GM19193 (cell line): ENCODE data around the gene LRRN3.

Experiments
- POLR2A ChIP-seq: IDR thresholded peaks from 4 replicates; pipeline ENCODE4 v1.6.1; 2011; ENCODE audit not compliant: insufficient read depth, insufficient read length; ENCODE audit errors: extremely low read depth

The LRRN3 gene

DNA sequence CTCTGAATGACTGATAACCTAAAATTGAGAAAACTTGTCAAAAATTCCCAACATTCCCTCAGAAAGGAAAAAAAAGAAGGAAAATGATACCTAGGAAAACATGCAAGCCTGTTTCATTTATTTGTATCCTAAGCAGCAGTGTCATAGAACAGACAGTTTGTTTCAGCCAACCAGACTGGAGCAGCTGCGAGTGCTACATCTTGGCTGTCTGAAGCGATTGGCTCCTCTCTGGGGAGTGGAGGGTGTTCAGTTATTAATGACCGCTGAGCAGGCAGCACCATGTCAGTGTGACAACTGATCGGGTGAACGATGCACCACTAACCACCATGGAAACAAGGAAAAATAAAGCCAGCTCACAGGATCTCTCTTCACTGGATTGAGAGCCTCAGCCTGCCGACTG lies at the start of gene LRRN3:
Gene LRRN3, plus strand, starts transcription at position 282 of the 400 bp plus-strand sequence. CDS start 31,646 bp downstream, outside the sequence.
- TF ChIP-seq POLR2A = no peak

DNA sequence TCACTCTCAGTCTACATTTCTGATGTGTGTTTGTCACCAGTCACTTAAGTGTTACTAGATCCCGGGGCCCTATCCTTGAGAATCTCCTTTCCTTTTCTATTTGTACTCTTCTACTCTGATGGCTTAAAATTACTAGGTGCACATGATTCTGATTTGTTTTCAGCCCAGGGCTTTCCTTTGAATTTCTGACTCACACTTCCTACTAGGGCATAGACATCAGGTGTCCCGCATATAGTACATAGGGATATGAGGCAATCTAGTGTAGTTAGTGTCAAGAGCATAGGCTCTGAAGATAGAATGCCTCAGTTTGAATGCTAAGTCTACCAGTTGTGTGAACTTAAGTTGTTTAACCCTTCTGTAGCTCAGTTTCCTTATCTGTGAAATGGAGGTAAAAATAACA lies 49.4 kb upstream of the LRRN3 start:
- no peak for TF ChIP-seq POLR2A

DNA sequence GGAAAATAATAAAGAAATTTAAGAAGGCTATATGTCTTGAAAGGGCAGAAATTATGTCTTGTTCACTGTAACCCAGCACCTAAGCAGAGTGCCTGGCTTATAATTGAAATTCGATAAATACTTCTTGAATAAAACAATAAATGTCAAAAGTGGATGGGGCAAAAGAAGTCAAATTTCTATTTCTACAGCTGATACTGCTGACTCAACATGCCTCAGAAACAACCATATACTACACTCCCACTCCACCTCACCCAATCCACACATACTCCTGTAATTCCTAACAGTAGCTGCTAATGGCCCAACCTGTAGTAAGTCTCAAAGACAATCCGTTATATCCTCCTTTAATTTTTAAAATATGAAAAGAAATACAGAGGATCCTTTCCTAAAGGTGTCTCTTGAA lies 48.1 kb upstream of the LRRN3 start:
- no peak for TF ChIP-seq POLR2A

DNA sequence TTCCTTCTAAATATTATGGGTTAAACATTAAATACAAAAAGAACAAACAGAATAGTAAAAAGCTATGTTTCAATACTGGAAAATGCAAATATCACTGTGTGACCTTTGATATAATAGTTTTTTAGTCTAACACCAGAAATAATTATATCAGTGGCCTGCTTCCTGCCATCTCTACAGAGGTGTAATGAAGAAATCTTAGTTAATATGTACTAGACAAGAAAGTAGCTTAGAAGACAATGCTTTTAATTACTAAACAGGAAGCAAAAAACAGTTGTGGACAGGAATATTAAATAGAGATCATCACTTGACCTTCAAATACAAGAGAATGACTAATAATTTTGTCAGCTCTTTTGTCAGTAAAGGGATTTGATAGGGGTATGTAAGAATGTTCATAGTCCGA lies 47.4 kb upstream of the LRRN3 start:
- TF ChIP-seq POLR2A = no peak

DNA sequence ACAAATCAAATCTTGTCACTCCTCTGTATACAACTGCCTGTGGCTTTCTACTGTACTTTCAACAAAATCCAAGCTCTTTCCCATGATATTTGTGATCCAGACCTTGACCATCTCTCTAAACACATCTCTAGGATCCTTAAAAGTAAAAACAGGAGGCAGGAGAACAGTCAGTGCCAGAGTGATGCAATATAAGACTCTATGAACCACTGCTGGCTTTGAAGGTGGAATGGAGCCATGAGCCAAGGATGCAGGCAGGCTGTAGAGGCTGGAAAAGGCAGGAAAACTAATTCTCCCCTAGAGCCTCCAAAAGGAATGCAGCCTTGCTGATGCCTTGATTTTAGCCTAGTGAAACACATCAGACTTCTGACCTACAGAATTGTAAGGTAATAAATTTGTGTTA lies 45.5 kb upstream of the LRRN3 start:
- TF ChIP-seq POLR2A = no peak

DNA sequence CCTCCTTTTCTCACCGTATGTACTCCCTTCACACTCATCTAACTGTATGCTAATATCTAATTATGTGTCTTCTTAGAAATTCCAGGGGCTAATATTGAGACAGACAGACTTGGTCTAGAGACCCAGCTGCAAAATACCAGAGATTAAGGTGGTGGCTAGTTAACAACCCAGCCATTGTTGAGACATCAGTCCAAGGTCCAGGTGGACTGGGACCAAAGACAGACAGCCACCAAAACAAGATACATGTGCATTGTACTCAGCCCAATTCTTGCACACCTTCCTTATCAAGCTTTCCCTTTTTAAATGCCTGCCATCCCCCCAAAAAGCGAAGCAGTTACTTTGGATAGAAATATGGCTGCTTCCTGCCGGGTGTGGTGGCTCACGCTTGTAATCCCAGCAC lies 43.3 kb upstream of the LRRN3 start:
- TF ChIP-seq POLR2A = no peak

- TF ChIP-seq POLR2A = no peak
Measured at GRCh38 chr7:111049971-111050680, 40.8 kb upstream of the LRRN3 start.

GRCh38 chr7:111050875-111051416 lies 40.0 kb upstream of the LRRN3 start:
- no peak for TF ChIP-seq POLR2A

DNA sequence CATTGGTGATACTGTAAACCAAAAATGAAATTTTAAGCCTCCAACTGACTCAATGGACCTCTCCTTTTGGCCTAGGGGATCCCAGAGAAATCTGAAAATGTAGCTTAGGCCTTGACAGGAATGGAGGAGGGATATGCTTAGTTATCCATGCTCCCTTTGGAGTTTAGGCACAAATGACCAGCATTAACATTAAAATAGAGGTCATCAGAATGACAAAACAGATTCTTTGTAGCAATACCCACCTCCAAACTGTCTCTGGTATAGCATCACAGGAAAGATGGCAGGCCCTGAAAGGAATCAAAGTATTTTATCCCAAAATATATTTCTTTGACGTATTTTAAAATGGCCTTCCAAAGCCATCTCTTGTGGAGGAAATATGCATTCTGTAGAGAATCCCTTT lies 39.1 kb upstream of the LRRN3 start:
- no peak for TF ChIP-seq POLR2A

GRCh38 chr7:111053035-111053434 lies 37.9 kb upstream of the LRRN3 start:
- TF ChIP-seq POLR2A = no peak

DNA sequence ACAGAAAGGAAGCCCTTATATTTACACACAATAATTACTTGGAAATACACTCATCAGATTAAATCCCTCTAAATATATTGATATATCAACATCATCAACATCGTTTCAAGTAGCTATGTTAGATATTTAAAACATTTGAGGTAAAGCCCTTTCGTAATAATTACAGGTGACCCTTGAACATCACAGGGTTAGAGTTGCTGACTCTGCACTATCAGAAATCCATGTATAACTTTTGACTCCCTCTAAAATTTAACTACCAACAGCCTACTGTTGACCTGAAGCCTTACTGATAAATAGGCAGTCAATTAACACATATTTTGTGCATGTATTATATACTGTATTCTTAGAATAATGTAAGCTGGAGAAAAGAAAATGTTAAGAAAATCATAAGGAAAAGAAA lies 34.6 kb upstream of the LRRN3 start:
- TF ChIP-seq POLR2A = no peak

GRCh38 chr7:111057066-111057465 lies 33.9 kb upstream of the LRRN3 start:
- no peak for TF ChIP-seq POLR2A

DNA sequence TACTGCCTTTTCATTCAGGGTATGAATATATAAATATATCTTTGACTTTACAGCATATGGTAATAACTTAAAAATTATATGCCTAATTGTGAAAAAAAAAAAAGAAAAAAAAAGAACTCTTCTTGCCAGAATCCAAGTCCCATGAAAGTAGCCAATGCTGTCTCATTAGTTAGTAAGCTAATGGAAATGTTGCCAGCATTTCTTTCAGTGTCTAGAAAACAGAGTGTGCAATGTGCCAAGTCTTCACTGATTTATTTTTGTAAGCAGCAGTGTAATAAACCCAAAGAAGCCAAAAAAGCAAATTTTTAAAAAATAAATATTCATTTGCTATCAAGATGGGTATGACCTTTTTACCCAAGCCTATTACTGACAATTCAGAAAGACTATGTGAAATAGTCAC lies 31.1 kb upstream of the LRRN3 start:
- TF ChIP-seq POLR2A = no peak

GRCh38 chr7:111063166-111063565 lies 27.8 kb upstream of the LRRN3 start:
- no peak for TF ChIP-seq POLR2A

DNA sequence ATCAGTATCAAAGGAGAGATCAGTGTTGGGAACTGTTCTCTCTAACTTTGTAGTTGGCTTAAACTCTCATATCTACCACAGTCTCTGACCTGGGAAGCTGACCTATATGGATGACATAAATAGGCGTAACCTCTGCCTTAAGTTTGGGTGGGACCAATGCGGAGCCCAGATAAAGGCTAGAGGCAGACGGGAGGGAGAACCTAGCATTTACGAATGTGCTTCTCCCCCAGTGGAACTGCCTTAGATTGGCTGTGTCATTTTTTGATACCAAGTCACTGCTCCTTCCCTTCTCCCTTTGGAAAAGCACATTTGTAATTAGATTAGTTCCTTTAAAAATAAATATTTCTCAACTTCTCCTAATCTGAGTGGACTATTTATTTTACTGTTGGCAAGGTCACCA lies 23.7 kb upstream of the LRRN3 start:
- no peak for TF ChIP-seq POLR2A

- no peak for TF ChIP-seq POLR2A
Measured at GRCh38 chr7:111067682-111068081, 23.2 kb upstream of the LRRN3 start.

DNA sequence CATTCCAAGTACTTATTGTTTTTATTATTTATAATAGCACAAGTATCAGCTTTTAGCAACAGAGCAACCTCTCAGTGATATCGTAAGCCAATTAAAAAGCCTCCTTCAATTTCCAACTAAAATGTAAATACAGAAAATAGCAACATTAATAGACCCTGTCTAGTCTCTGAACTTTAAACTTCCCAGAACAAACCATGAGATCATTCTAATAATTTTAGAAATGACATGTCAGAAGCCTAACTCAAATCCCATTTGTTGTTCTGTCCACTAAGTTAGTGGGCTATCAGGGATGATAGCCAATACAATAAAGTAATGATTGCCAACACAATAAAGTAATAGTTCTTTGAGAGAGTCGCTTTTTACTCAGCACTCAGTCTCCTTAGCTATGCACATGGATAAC lies 22.3 kb upstream of the LRRN3 start:
- TF ChIP-seq POLR2A = no peak
